HG03064 (cell line): ENCODE results near the gene TTC33.
"Not testable (repeated sequence)": the region's sequence is repeated elsewhere in the genome, so short reads cannot be mapped to it uniquely, and the experiment has no call there.

ENCODE experiments used
- ATAC-seq: cut with Tn5 transposase; IDR thresholded peaks from one replicate; pipeline ENCODE4 v1.9.1; 2021; ENCODE audit warnings: low read depth; ENCODE audit not compliant: unreplicated experiment

Gene TTC33

DNA sequence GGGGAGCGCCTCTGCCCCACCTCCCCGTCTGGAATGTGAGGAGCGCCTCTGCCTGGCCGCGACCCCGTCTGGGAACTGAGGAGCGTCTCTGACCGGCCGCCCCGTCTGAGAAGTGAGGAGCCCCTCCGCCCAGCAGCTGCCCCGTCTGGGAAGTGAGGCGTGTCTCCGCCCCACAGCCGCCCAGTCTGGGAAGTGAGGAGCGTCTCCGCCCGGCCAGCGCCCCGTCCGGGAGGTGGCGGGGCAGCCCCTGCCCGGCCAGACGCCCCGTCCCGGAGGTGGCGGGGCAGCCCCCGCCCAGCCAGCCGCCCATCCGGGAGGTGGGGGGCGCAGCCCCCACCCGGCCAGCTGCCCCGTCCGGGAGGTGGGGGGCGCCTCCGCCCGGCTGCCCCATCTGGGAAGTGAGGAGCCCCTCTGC, 33.3 kb downstream of the TTC33 start:
- not testable (repeated sequence) for ATAC-seq

- no peak for ATAC-seq
Measured at GRCh38 chr5:40720069-40720468, 35.7 kb downstream of the TTC33 start.

DNA sequence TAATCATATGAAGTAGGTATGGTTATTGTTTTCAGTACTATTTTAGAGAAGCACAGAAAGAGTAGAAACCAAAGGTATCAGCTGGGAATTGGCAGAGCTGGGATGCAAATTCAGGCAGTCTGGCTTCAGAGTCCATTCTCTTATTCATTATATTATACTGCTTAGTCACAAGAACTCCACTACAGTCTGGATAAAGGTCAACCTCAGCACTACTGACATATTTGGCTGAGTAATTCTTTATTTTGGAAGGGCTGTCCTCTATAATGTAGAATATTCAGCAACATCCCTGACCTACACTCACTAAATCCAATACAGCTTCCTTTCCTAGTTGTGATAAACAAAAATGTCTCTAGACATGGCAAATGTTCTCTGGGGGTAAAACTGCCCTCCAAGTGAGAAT, 38.5 kb downstream of the TTC33 start:
- no peak for ATAC-seq

- ATAC-seq = no peak
Measured at GRCh38 chr5:40716590-40716989, 39.2 kb downstream of the TTC33 start.

DNA sequence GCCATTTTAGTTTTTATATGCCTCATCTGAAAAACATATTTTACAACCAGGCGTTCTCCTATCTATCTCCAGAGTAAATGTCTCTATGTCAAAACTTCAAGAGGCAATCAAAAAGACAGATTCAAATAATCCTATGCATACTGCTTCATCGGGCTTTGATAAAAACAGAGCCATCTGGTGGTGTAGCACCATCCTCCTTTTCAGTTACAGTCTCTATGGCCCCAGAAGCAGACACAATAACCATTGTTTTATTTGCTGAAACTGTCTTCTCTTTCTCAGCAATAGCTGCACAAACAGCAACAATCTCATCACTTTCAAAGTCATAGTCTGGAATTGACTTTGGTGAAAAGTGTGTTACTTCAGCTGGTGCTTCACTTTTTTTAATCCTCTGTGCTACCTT, 39.8 kb downstream of the TTC33 start:
- no peak for ATAC-seq

DNA sequence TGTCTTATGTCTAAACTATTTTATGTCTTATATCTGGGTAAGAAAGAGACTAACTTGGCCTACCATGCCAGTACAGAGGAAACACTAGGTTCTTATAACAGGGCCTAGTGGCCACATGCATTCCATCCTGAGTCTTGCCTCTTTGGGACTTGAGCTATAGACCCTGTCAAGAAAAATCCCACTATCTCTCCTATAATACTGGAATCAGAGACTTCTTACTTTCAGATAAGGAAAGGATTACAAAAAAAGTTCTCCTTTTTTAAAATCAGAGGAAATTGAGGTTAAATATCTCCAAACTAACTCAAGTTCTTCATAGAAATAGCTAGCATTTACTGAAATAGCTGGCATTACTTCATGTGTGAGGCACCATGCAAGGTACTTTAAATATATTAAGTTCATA, 41.8 kb downstream of the TTC33 start:
- no peak for ATAC-seq

DNA sequence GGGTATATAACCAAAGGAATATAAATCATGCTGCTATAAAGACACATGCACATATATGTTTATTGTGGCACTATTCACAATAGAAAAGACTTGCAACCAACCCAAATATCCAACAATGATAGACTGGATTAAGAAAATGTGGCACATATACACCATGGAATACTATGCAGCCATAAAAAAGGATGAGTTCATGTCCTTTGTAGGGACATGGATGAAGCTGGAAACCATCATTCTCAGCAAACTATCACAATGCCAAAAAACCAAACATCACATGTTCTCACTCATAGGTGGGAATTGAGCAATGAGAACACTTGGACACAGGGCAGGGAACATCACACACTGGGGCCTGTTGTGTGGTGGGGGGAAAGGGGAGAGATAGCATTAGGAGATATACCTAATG, 45.2 kb downstream of the TTC33 start:
- ATAC-seq = not testable (repeated sequence)

- ATAC-seq = not testable (repeated sequence)
Measured at GRCh38 chr5:40705484-40705883, 50.3 kb downstream of the TTC33 start.

DNA sequence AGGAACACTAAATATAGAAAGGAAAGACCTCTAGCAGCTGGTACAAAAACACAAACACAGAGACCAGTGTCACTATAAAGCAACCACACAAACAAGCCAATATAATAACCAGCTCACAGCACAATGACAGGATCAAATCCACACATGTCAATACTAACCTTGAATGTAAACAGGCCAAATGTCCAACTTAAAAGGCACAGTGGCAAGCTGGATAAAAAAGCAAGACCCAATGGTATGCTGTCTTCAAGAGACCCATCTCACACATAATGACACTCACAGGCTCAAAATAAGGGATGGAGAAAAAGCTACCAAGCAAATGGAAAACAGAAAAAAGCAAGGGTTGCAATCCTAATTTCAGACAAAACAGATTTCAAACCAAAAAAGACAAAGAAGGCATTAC, 53.7 kb downstream of the TTC33 start:
- not testable (repeated sequence) for ATAC-seq

DNA sequence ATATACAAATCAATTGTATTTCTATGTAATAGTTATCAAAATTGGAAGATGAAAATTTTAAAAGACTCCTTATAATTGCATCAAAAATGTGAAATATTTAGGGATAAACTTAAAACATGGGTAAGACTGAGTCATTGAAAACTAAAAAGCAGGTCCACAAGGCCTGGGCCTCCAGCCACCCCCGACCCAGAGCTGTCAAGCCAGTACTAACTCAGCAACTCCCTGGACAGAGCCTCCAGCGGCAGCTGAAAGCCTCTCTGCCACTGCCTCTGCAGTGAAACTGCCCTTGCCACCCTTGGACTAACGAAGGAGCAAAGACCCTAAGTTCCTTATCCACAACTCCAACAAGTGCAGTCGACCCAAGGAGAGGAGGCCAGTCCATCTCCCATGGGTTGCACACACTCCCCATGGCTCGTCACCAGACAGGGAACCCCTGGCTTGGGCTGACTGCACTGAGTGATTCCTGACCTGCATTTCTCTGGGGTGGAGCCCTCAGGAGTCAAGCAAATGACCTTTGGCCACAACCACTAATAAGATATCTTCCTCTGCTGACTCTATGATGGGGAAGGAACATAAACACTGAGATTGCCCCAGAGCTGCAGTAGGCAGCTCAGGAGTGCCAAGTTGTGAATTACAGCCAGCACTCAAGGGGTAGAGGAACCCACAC, 55.5 kb downstream of the TTC33 start:
- no peak for ATAC-seq

DNA sequence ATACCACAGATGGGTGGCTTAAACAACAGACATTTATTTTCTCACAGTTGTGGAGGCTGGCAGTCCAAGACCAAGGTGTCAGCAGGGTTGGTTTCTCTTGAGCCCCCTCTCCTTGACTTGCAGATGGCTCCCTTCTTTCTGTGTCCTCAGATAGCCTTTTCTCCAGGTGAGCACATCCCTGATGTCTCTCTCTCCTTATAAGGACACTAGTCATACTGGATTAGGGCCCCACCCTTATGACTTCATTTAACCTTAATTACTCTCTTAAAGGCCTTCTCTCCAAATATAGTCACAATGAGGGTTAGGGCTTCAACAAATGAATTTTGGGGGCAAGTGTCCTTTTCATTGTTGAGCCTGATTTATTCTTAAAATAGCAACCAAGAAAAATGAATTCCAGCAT, 61.3 kb downstream of the TTC33 start:
- ATAC-seq = no peak

- ATAC-seq = no peak
Measured at GRCh38 chr5:40691894-40692293, 63.9 kb downstream of the TTC33 start.

DNA sequence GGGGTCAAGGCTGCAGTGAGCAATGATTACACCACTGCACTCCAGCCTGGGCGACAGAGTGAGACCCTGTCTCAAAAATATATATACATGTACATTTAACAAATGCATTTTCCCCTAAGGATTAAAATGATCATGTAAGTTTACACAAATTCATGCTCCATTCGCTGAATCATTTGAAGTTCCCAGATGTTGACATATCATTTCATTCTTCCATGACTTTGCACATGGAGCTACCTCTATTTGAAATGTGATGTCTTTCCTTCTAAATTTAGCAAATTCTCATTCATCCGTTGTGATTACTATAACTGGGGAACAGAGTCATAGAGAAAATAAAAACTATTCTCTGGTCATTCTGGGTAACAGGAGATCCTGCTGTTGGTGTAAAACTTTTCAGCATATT, 65.5 kb downstream of the TTC33 start:
- no peak for ATAC-seq

GRCh38 chr5:40689438-40689837, 66.3 kb downstream of the TTC33 start:
- peak; percentile 48 for ATAC-seq

DNA sequence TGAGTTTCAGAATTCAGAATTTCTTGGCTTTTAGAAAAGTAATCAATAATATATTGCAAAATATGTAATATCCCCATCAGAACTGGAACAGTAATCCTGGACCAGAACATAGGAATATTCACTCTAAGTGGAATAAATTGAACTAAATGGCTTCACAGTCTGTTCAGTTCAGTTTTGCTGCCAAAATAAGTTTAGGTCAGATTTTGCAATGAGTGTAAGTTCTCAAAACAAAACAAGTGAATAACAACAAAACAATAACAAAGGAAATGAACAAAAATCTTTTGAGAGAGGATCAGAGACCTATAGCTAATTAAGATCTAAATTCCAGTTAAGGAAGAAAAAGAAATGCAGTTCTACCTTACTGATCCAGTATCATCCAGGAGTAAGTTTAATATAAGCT, 66.8 kb downstream of the TTC33 start:
- ATAC-seq = no peak

DNA sequence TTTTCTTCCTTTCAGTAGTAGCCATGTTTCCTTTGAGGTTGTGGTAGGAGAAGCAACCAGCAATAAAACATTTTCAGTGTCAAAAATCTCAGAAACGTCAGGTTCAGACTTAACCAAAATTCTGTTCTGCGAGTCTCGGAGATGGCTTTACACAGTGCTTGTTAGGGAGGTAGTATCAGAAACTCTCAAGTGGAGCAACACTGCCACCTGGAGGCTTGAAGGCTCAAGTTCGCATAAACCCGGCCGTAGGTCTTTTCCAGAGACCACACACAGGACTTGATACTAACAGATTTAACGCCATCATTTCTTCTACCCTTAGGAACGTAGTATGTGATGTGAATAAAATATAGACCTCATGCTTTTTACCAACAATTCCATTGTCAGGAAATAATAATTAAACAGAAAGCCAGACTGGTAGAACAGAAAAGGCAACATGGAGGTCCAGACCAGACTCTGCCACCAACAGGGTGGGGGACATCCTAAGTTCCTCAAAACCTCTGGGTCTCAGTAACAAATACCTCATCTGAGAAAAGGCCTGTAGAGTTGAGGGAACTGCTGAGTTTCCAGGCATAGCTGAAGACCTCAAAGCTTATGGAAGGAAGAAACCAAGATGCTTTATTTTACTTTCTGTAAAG, 67.5 kb downstream of the TTC33 start:
- peak; percentile 88 for ATAC-seq

DNA sequence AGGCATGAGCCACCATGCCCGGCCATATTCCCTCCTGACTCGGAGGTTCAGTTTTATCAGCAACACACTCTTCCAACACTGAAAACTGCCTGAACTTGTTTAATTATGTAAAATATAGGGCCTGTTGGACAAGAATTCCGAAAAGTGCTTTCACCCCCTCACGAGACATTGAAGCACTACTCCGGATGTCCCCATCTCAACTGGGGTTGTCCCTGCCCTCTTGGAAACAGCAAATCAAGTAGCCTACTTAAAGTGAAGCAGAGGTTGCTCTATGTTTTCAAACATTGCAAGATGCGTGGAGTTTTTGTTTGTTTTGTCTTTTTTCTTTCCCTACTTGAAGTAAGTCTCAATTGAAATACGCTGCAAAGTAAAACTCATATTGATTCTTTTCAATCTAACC, 68.4 kb downstream of the TTC33 start:
- ATAC-seq = no peak

DNA sequence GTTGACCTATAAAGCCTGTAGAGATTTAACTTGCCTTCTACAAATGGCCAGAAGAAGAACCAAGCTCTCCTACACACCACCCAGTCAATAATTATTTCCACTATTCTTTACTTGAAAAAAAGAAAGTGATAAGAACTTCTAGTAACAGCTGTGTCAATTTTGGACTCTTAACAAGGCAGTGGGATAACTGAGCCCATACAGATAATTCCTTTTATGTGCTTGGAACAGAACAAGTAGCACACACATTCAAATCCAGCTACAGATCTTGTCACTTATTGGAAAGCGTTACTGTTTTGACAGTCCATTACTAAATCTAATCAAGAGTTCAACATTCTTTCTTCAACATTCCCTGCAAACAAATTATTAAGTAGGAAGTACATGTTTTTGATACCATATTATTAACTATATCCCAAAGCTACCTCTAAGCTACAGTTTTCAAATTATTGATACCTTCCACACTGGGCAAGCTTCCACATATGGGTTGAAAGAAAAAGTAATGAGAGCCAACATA, 69.7 kb downstream of the TTC33 start:
- no peak for ATAC-seq

DNA sequence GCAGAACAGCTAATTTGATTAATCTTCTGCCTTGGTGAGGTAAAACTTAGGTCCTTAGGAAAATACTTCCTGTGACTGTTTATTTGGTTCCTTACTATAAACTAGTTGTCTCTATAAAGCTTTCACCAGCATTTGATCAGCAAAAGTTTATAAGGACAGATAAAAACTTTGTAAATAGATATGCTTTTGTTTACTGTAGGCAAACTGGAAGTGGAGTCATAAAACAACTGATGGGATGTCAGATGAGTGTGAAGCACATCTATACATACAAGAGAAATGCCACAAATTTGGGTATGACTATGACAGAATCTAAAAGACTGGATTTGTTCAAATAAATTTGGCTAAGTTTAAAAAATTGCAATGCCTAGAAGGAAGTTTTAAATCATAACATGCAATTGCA, 70.6 kb downstream of the TTC33 start:
- ATAC-seq = no peak

GRCh38 chr5:40683305-40683704, 72.5 kb downstream of the TTC33 start:
- no peak for ATAC-seq

DNA sequence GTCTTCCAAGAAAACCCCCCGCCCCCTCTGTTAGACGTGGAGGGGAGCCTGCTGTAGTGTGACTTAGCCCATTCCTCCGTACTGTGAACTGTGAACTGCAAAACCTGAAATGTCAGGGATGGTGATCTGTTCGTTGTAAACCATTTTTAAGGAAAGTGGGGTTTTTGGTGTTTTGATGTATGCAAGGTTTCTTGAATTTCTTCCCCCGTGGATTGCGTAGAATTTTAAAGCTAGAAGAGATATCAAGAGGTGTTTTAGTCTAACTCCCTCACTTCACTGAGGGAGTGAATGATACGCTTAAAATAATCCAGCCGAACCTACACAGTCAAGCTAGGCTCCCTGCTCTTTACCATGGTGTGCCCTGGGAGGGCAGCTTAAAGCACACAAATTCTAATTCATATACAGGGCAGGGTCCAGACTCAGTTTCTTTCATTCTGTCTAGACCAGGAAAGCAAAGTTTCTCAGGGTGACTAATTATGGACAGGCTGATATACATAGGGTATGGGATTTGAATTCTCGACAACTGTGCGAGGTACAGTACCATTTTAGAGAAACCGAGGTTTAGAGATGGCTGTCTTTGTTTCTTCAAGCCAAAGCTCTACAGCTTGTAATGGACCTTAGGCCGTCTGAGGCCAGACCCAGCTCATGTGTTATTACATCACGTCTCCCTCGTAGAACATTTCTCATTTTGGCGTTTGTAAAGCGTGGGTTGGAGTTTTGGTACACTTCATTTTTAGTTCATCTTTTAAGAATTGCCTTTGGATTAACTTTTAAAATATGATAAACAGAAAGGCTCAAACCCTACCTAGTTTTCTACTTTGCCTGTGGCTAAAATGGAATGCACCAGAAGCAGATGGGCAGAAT, 73.4 kb downstream of the TTC33 start:
- no peak for ATAC-seq
